ENCODE measurements around the gene SUMO3.

Gene SUMO3

DNA sequence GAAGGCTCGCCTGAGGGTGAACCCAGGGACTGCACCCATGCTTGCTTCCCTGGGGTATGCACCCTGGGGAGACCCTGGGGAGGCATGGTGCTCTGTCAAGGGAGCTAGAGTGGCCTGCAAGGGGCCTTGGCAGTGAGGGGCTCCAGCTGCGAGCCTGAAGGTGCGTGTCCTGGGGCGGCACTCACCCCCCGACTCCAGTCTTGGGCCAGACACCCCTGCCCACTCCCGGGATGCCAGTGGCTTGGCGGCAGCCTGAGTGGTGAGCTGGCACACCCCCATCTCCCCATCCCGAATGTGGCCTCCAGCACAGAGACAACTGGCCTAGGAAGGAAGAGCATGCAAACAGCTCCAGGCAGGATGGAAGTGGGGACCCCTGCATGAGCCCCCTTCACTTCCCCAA is 2.6 kb downstream of the SUMO3 start:
- no peak overlapping the region for H2AFZ ChIP-seq (ENCODE audit: low read length)
- no peaks in the 10 kb centered on the region for H3K9me3 ChIP-seq (replicated peaks; ENCODE audit: insufficient read depth, low read length)
- no peak overlapping the region for H3K4me2 ChIP-seq (ENCODE audit: low read depth, low read length)
- H3K36me3 ChIP-seq (replicated peaks; ENCODE audit: insufficient read depth, low read length) = no peaks in the 10 kb centered on the region
- DNase-seq = no peak
- H3F3A ChIP-seq (ENCODE audit: insufficient read depth, low read length) = no peaks in the 10 kb centered on the region
- H4K20me1 ChIP-seq (ENCODE audit: insufficient read depth, low read length) = peaks cover 22% of the 10 kb centered on the region
- no peaks in the 10 kb centered on the region for H3K27me3 ChIP-seq (replicated peaks; ENCODE audit: insufficient read depth, low read length)
- no peaks in the 10 kb centered on the region for H3K9me2 ChIP-seq (replicated peaks; ENCODE audit: insufficient read depth, low read length)
- H3K27ac ChIP-seq (ENCODE audit: low read length) = no peak overlapping the region
- TF ChIP-seq EZH2 (optimal IDR thresholded peaks at IDR 0.05; ENCODE audit: low read depth, low read length) = no peak
- TF ChIP-seq EZH2phosphoT487 (IDR thresholded peaks at IDR 0.05; ENCODE audit: low read length) = no peak
- TF ChIP-seq, protein P1, sequence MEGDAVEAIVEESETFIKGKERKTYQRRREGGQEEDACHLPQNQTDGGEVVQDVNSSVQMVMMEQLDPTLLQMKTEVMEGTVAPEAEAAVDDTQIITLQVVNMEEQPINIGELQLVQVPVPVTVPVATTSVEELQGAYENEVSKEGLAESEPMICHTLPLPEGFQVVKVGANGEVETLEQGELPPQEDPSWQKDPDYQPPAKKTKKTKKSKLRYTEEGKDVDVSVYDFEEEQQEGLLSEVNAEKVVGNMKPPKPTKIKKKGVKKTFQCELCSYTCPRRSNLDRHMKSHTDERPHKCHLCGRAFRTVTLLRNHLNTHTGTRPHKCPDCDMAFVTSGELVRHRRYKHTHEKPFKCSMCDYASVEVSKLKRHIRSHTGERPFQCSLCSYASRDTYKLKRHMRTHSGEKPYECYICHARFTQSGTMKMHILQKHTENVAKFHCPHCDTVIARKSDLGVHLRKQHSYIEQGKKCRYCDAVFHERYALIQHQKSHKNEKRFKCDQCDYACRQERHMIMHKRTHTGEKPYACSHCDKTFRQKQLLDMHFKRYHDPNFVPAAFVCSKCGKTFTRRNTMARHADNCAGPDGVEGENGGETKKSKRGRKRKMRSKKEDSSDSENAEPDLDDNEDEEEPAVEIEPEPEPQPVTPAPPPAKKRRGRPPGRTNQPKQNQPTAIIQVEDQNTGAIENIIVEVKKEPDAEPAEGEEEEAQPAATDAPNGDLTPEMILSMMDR (IDR thresholded peaks at IDR 0.05; ENCODE audit: low read length) = no peak
- no peak overlapping the region for H3K4me3 ChIP-seq (ENCODE audit: low read length)
- no peak overlapping the region for H3K9ac ChIP-seq (ENCODE audit: low read length)
- H3K79me2 ChIP-seq (ENCODE audit: low read length) = peaks cover 72% of the 10 kb centered on the region
- H3K4me1 ChIP-seq (ENCODE audit: low read length) = no peaks in the 10 kb centered on the region

- no peaks in the 10 kb centered on the region for H3K27me3 ChIP-seq (replicated peaks; ENCODE audit: insufficient read depth, low read length)
- no peaks in the 10 kb centered on the region for H3K9me2 ChIP-seq (replicated peaks; ENCODE audit: insufficient read depth, low read length)
- TF ChIP-seq, protein P1 (IDR thresholded peaks at IDR 0.05; ENCODE audit: low read length) = no peak
- TF ChIP-seq EZH2phosphoT487 (IDR thresholded peaks at IDR 0.05; ENCODE audit: low read length) (no peak), EZH2 (optimal IDR thresholded peaks at IDR 0.05; ENCODE audit: low read depth, low read length) (no peak)
- H3K79me2 ChIP-seq (ENCODE audit: low read length) = peaks cover 78% of the 10 kb centered on the region
- H3K4me1 ChIP-seq (ENCODE audit: low read length) = no peaks in the 10 kb centered on the region
- no peak overlapping the region for H3K27ac ChIP-seq (ENCODE audit: low read length)
- H2AFZ ChIP-seq (ENCODE audit: low read length) = no peak overlapping the region
- no peak overlapping the region for H3K4me3 ChIP-seq (ENCODE audit: low read length)
- no peaks in the 10 kb centered on the region for H3K36me3 ChIP-seq (replicated peaks; ENCODE audit: insufficient read depth, low read length)
- DNase-seq = no peak
- H3K9me3 ChIP-seq (replicated peaks; ENCODE audit: insufficient read depth, low read length) = no peaks in the 10 kb centered on the region
- H4K20me1 ChIP-seq (ENCODE audit: insufficient read depth, low read length) = peaks cover 22% of the 10 kb centered on the region
- H3K9ac ChIP-seq (ENCODE audit: low read length) = no peak overlapping the region
- no peaks in the 10 kb centered on the region for H3F3A ChIP-seq (ENCODE audit: insufficient read depth, low read length)
- H3K4me2 ChIP-seq (ENCODE audit: low read depth, low read length) = no peak overlapping the region
Measured at GRCh38 chr21:44814498-44815023, 3.3 kb downstream of the SUMO3 start.

DNA sequence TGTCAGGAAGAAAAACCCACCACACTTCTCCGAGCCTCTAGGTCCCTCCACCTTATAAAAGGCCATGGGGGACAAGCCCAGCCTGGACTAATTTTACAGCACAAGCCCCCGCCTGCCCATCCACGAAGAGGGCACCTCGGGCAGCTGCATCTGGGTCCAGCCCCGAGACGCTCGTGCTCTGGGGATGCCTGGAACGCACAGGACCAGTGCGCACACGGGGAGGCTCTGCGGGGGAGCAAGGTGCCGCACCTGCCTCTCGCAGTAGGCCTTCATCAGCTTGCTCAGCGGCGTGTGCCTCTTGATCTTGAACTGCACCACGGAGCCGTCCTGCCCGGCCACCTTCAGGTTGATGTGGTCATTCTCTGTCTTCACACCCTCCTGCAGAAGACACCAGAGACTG is 4.1 kb downstream of the SUMO3 start:
- no peaks in the 10 kb centered on the region for H3K27me3 ChIP-seq (replicated peaks; ENCODE audit: insufficient read depth, low read length)
- H2AFZ ChIP-seq (ENCODE audit: low read length) = no peak overlapping the region
- H3K9me3 ChIP-seq (replicated peaks; ENCODE audit: insufficient read depth, low read length) = no peaks in the 10 kb centered on the region
- TF ChIP-seq EZH2 (optimal IDR thresholded peaks at IDR 0.05; ENCODE audit: low read depth, low read length) = no peak
- TF ChIP-seq EZH2phosphoT487 (IDR thresholded peaks at IDR 0.05; ENCODE audit: low read length) = no peak
- TF ChIP-seq, protein P1 (IDR thresholded peaks at IDR 0.05; ENCODE audit: low read length) = no peak
- H3K36me3 ChIP-seq (replicated peaks; ENCODE audit: insufficient read depth, low read length) = no peaks in the 10 kb centered on the region; the same call in 1 of the 2 replicates
- no peaks in the 10 kb centered on the region for H3K9me2 ChIP-seq (replicated peaks; ENCODE audit: insufficient read depth, low read length)
- DNase-seq = no peak
- H3K27ac ChIP-seq (ENCODE audit: low read length) = no peak overlapping the region
- no peak overlapping the region for H3K4me2 ChIP-seq (ENCODE audit: low read depth, low read length)
- peaks cover 26% of the 10 kb centered on the region for H4K20me1 ChIP-seq (ENCODE audit: insufficient read depth, low read length)
- no peak overlapping the region for H3K4me3 ChIP-seq (ENCODE audit: low read length)
- H3K79me2 ChIP-seq (ENCODE audit: low read length) = peaks cover 82% of the 10 kb centered on the region
- no peaks in the 10 kb centered on the region for H3K4me1 ChIP-seq (ENCODE audit: low read length)
- no peaks in the 10 kb centered on the region for H3F3A ChIP-seq (ENCODE audit: insufficient read depth, low read length)
- H3K9ac ChIP-seq (ENCODE audit: low read length) = no peak overlapping the region

All from MM.1S (cell line).